A204.1 (cell line): ENCODE results near the gene CPSF4.
"Not testable (repeated sequence)": the region's sequence is repeated elsewhere in the genome, so short reads cannot be mapped to it uniquely, and the experiment has no call there.

Experiments
- FAIRE-seq: peaks from 2 replicates; lab custom pipeline; 2012; peaks lifted over from hg19 to GRCh38; lab: Jason Lieb, UNC

CPSF4 gene

GRCh38 chr7:99408379-99409191, 30.2 kb upstream of the CPSF4 start, which contains the start of the genes BUD31 and PDAP1:
TSS of gene BUD31 (plus strand) at chr7:99408969. CDS start at chr7:99411093, 2,124 bp downstream.
TSS of gene PDAP1 (minus strand) at chr7:99408597. CDS start at chr7:99408548, 49 bp downstream.
- peak; percentile 71 for FAIRE-seq

DNA sequence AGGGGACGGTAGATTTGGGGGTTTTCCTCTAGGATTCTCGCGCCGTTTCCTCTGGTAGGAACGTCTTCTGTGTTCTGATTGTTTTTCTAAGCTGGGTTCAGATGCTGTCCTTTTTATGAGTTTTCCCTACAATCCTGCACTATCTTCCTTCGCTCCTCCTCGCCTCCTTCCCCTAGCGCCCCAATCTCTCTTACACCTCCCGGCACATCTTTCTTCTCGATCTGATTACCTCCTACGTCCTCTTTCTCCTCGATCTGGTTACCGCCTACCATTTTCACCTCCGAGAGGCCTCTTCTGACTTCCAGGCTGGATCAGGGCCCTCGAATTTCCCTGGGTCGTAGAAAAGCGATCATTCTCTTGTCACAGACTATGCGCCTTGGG, 29.6 kb upstream of the CPSF4 start:
- FAIRE-seq = no peak

- no peak for FAIRE-seq
These were observed 28.9 kb upstream of the CPSF4 start for GRCh38 chr7:99409806-99410205.

GRCh38 chr7:99410635-99411034, 28.1 kb upstream of the CPSF4 start:
- no peak for FAIRE-seq

DNA sequence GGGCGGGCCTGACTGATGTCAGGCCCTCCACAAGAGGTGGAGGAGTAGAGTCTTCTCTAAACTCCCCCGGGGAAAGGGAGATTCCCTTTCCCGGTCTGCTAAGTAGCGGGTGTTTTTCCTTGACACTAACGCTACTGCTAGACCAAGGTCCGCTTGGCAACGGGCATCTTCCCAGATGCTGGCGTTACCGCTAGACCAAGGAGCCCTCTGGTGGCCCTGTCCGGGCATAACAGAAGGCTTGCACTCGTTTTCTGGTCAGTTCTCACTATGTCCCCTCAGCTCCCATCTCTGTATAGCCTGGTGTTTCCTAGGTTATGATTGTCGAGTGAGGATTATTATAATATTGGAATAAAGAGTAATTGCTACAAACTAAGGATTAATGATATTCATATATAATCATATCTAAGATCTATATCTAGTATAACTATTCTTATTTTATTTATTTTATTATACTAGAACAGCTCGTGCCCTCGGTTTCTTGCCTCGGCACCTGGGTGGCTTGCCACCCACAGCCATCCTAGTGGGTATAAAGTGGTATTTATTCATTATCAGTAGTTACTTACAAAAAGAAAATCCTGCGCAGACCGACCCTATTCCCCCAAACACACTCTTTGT, 23.1 kb upstream of the CPSF4 start:
- FAIRE-seq = peak; percentile 78

DNA sequence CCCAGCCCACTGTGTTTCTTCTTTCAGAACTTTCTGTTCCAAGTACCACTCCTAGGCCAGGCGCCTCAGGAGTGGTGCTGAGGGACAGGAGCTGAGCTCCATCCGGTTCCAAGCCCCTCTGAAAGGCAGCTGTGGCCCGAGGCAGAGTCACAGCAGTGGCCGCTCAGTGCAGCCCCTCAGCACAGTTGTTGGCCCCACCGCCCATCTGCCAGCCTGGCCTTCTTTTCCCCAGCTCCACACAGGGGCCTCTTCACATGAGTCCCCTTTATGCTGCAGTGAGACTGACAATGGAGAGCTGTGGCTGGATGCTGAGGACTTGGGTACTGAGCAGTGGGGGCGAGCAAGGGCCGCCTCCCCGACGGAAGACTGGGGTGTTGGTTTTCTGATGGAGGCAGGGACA, 20.5 kb upstream of the CPSF4 start:
- no peak for FAIRE-seq

DNA sequence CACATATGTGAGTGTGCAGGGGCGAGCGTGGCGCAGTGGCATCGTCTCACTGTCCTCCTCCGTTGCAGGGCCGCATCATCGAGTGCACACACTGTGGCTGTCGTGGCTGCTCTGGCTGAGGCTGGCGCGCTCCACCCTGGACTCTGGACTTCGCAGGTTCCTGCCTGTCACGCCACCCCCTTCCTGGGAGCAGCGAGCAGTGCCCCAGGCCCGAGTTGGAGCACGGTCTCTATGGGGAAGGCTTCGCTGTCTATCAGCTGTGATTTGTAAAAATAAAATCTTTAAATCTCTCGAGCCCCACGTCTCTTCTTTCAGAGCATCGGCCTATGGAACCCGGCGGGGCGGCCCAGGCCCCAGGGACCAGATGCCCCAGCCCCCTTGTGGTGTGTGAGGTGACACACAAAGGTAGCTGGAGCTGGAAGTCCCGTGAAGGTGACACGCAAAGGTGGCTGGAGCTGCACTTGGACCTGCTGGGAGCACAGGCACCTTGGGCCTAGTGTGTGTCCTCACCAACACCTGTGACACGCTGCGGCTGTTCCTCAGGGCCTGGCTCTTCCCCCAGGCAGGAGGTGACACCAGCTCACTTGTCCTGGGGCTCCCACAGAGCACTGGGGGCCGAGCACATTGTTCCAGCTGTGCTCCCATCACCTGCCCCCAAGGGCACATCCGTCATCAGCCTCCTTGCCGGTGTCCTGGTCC, 19.3 kb upstream of the CPSF4 start:
- FAIRE-seq = no peak

GRCh38 chr7:99420213-99420612, 18.5 kb upstream of the CPSF4 start:
- no peak for FAIRE-seq

GRCh38 chr7:99420986-99421385, 17.8 kb upstream of the CPSF4 start:
- FAIRE-seq = no peak

DNA sequence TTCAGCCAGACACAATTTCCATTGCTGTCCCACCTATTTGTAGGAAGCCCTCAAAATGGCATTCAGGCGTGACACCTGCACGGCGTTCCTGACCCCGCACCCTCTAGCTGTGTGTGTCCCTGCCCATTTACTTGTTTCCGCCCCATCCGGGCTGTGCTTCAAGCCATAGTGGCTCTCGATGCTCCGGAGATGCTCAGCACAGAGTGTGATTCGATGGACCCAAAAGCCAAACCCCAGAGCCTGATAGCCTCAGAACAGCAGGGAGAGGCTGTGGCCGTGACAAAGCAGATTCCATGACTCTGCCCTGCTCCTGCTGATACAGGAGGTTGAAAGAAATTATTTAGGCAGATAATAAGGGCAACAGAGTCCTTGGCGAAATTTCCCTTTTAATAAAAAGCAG, 16.6 kb upstream of the CPSF4 start:
- no peak for FAIRE-seq

DNA sequence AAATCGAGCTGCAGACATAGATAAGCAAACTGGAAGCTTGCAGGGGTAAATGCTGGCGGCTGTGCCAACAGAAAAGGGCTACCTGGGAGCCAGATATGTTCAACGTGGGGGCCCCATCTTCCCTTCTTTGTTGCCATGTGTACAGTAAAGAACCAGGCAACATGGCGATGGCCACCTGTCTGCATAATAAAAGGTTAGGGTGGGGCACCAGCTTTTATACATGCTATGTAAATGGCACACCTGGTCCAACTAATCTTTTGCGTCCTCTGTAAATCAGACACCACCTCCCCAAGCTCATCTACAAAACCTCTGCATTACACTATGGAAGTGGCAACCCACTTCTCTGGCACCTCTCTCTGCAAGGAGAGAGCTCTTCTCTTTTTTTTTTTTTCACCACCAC, 16.1 kb upstream of the CPSF4 start:
- no peak for FAIRE-seq

GRCh38 chr7:99424932-99425730, 13.6 kb upstream of the CPSF4 start:
- no peak for FAIRE-seq

DNA sequence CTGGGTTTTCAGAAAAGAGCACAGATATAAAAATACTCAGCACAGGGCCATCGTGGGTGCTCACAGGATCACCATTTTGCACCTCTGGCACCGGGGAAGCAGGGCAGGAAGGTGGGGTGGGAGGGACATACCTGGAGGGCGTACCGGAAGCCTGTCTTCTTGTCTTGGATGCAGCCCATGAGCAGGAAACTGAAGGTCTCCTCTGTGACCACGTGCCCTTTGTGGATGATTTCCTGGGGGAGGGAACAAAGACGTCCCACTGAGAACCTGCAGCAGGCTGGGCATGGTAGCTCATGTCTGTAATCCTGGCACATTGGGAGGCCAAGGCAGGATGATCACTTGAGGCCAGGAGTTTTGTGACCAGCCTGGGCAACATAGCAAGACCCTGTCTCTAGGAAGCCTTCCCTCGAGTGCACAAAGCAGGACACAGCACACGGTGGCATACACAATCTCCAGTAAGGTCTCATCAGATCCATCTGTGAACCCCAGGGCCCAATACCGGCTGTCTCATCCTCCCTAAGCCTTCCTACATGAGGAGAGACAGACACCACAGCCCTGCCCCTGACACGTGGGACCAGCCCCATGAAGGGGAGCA, 9.7 kb upstream of the CPSF4 start:
- FAIRE-seq = no peak

DNA sequence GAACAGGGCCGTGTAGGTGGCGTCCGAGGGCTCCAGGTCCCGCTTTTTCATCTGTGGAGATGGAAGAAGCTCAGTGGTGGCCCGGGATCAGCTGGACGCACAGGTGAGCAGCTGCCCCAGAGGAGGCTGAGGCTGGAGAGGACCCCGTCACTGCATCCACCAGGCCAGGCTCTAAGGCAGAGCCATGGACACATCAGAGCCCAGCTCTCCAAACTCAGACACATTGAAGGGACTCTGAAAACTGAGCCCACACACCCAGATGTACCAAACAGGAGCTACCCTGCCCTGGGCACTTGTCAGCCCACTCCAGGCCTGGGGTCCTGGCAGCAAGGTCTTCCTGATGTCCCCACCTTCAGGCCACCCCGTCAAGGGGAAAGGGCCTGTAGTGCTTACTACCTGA, 9.0 kb upstream of the CPSF4 start:
- FAIRE-seq = no peak

DNA sequence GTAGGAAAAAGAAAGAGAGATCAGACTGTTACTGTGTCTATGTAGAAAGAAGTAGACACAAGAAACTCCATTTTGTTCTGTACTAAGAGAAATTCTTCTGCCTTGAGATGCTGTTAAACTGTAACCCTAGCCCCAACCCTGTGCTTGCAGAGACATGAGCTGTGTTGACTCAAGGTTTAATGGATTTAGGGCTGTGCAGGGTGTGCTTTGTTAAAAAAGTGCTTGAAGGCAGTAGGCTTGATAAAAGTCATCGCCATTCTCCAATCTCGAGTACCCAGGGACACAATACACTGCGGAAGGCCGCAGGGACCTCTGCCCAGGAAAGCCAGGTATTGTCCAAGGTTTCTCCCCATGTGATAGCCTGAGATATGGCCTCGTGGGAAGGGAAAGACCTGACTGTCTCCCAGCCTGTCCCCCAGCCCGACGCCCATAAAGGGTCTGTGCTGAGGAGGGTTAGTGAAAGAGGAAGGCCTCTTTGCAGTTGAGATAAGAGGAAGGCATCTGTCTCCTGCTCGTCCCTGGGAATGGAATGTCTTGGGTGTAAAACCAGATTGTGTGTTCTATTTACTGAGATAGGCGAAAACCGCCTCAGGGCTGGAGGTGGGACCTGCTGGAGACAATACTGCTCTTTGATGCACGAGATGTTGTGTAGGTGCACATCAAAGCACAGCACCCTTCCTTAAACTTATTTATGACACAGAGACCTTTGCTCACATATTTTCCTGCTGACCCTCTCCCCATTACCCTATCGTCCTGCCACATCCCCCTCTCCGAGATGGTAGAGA, 6.8 kb upstream of the CPSF4 start:
- FAIRE-seq = not testable (repeated sequence)

DNA sequence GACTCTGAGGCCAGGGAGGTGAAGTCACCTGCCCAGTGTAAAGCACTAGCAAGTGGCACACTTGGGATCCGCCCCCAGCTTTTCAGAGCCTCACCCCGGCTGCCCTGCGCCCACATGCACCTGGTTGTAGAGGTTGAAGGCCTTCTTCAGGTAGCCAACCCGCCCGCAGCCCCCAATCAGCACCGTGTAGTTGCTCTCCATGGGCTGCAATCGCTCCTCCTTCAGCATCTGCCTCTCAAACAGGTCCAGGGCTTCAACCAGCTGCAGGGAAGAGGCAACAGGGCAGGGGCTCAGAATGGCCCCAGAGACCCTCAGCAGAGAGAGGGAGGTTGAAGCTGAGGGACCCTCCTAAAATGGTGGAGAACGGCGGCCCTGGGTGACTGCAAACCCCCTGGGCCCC, 5.6 kb upstream of the CPSF4 start:
- FAIRE-seq = no peak

- FAIRE-seq = no peak
These were observed 684 bp upstream of the CPSF4 start for GRCh38 chr7:99437946-99438572.

- no peak for FAIRE-seq
These were observed 1.5 kb downstream of the CPSF4 start for GRCh38 chr7:99440195-99440594.

- FAIRE-seq = no peak
These were observed 7.4 kb downstream of the CPSF4 start for GRCh38 chr7:99446096-99446495.

DNA sequence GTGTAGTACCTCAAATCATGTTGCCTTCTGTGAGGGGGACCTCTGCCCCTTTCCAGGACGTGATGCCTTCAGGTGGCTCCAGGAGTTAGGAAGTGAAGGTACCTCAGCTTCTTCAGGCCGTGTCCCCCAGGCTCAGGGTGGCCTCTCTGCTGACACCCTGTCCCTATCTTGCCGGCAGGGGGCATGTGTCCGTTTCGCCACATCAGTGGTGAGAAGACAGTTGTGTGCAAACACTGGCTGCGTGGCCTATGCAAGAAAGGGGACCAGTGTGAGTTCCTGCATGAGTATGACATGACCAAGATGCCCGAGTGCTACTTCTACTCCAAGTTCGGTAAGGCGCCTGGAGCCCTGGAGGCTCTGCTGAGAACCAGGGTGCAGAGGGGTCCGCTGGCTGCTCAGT, 9.2 kb downstream of the CPSF4 start:
- FAIRE-seq = no peak

GRCh38 chr7:99448855-99449254, 10.1 kb downstream of the CPSF4 start:
- FAIRE-seq = no peak
